ENCODE measurements around the gene STAMBP.
A peak's percentile ranks its signal among the peaks of the same experiment; 100 is the strongest.

Gene STAMBP

GRCh38 chr2:73916666-73917065 is 87.9 kb downstream of the STAMBP start:
- H3K4me3 ChIP-seq (ENCODE audit: low read length), result no peak overlapping the region
- TF ChIP-seq CTCF (IDR thresholded peaks at IDR 0.05; ENCODE audit: insufficient read depth, low read depth, low read length, missing control alignments), result no peak
- DNase-seq (ENCODE audit: low read depth), result no peak

- no peak for DNase-seq (ENCODE audit: low read depth)
- TF ChIP-seq CTCF (IDR thresholded peaks at IDR 0.05; ENCODE audit: insufficient read depth, low read depth, low read length, missing control alignments), result no peak
- H3K4me3 ChIP-seq (ENCODE audit: low read length), result no peak overlapping the region
These were observed 88.5 kb downstream of the STAMBP start for GRCh38 chr2:73917296-73917695.

GRCh38 chr2:73917696-73918207 is 89.0 kb downstream of the STAMBP start:
- no peak for TF ChIP-seq CTCF (IDR thresholded peaks at IDR 0.05; ENCODE audit: insufficient read depth, low read depth, low read length, missing control alignments)
- no peak overlapping the region for H3K4me3 ChIP-seq (ENCODE audit: low read length)
- peak; percentile 81 for DNase-seq (ENCODE audit: low read depth)

GRCh38 chr2:73918856-73919255 is 90.1 kb downstream of the STAMBP start:
- no peak overlapping the region for H3K4me3 ChIP-seq (ENCODE audit: low read length)
- TF ChIP-seq CTCF (IDR thresholded peaks at IDR 0.05; ENCODE audit: insufficient read depth, low read depth, low read length, missing control alignments), result no peak
- no peak for DNase-seq (ENCODE audit: low read depth)

- DNase-seq (ENCODE audit: low read depth), result no peak
- TF ChIP-seq CTCF (IDR thresholded peaks at IDR 0.05; ENCODE audit: insufficient read depth, low read depth, low read length, missing control alignments), result no peak
- no peak overlapping the region for H3K4me3 ChIP-seq (ENCODE audit: low read length)
These were observed 91.0 kb downstream of the STAMBP start for GRCh38 chr2:73919596-73920228.

- TF ChIP-seq CTCF (IDR thresholded peaks at IDR 0.05; ENCODE audit: insufficient read depth, low read depth, low read length, missing control alignments), result peak; percentile 18
- DNase-seq (ENCODE audit: low read depth), result peak; percentile 36
These were observed 92.1 kb downstream of the STAMBP start for GRCh38 chr2:73920577-73921545.

More at GRCh38 chr2:73920577-73921545, 92.1 kb downstream of the STAMBP start:
- no peak overlapping the region for H3K4me3 ChIP-seq (ENCODE audit: low read length)
